ENCODE measurements around the gene OSGEP.
A peak's percentile ranks its signal among the peaks of the same experiment; 100 is the strongest.

OSGEP gene

DNA sequence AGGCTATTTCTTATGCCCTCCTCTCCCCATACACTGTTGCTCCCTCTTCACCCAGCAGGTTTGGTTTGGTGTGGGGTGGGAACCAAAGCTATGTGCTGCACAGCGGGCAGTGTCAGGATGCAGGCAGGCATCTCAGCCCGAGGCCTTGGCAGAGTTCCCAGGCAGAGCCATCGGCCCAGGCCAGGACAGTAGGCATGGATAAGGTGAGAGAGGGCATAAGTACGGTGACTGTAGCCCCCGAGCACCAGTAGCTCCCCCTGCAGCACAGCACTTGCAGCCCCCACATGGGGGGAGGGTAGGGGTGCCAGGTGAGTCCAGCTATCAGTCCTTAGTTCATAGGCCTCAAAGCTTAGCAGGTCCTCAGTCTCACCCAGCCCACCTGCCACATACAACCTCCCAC is 25.8 kb downstream of the OSGEP start:
- no peak for DNase-seq

GRCh38 chr14:20428010-20428365 is 26.6 kb downstream of the OSGEP start:
- DNase-seq, result no peak

GRCh38 chr14:20427231-20428009 is 27.2 kb downstream of the OSGEP start:
- DNase-seq, result no peak

GRCh38 chr14:20424851-20425250 is 29.8 kb downstream of the OSGEP start:
- no peak for DNase-seq

GRCh38 chr14:20422886-20423285 is 31.7 kb downstream of the OSGEP start:
- DNase-seq, result no peak

GRCh38 chr14:20421267-20421666 is 33.3 kb downstream of the OSGEP start:
- DNase-seq, result no peak

DNA sequence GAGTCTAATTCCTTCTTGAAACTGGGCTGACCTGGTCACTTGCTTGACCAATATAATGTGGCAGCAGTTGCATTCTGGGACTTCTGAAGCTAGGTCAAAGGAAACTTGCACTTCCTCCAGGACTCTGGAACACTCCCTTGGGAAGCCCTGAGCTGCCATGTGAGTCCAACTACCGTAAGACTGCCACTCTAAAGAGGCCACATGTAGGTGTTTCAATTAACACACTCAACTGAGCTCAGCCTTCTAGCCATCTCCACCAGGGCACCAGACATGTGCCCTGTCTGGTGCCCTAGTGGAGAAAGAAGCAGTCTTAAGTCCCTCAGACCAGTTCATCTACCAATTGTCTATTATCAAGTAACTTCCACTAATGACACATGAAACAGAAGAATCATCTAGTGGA is 35.2 kb downstream of the OSGEP start:
- no peak for DNase-seq

- no peak for DNase-seq
These were observed 36.1 kb downstream of the OSGEP start for GRCh38 chr14:20418501-20418909.

- no peak for DNase-seq
These were observed 37.1 kb downstream of the OSGEP start for GRCh38 chr14:20417250-20418186.

GRCh38 chr14:20416223-20416622 is 38.4 kb downstream of the OSGEP start:
- DNase-seq, result no peak

GRCh38 chr14:20415782-20416206 is 38.8 kb downstream of the OSGEP start:
- peak; percentile 10 for DNase-seq

GRCh38 chr14:20413744-20414082 is 40.9 kb downstream of the OSGEP start:
- DNase-seq, result no peak

GRCh38 chr14:20412876-20413743 is 41.5 kb downstream of the OSGEP start, which contains the start of gene TEP1:
Gene TEP1 (minus strand): TSS chr14:20413501. CDS start chr14:20408439, 5,062 bp downstream.
- peak; percentile 74 for DNase-seq

GRCh38 chr14:20412411-20412810 is 42.2 kb downstream of the OSGEP start:
- no peak for DNase-seq

- no peak for DNase-seq
These were observed 45.4 kb downstream of the OSGEP start for GRCh38 chr14:20409226-20409625.

DNA sequence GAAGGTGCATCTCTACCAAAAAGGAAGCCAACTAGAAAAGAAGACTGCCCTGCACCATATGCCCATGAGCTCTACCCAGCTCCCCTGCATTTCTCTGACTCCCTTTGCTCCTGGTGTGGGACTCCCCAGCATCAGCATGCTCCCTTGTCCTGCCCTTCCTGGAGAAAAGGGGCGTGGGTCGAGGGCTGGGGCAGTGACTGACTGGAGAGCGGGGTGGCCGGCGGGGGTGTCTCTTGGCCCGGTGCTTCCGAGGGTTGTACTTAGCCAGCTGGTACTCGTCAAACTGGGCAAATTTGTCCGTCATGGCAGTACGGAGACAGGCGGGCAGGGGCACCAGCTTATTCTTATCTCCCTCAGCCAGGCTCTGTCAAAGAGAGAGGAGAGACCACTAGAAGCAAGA is 51.1 kb downstream of the OSGEP start:
- DNase-seq, result no peak

- DNase-seq, result peak; percentile 11
These were observed 53.5 kb downstream of the OSGEP start for GRCh38 chr14:20400965-20401593.

GRCh38 chr14:20400589-20400964 is 54.0 kb downstream of the OSGEP start:
- no peak for DNase-seq

GRCh38 chr14:20397511-20397910 is 57.1 kb downstream of the OSGEP start:
- DNase-seq, result no peak
